NCI-H187 treated with DMSO at 0.1 percent for 48 hours (cell line): ENCODE data around the gene WDTC1.
A peak's percentile ranks its signal among the peaks of the same experiment; 100 is the strongest.
"Not testable (repeated sequence)": the region's sequence is repeated elsewhere in the genome, so short reads cannot be mapped to it uniquely, and the experiment has no call there.

Experiments used
- DNase-seq: peaks from one replicate; lab custom pipeline; 2025; lab: John Stamatoyannopoulos, UW

Gene WDTC1

GRCh38 chr1:27246194-27246593 is 11.8 kb downstream of the WDTC1 start:
- no peak for DNase-seq

GRCh38 chr1:27253596-27253995 is 19.2 kb downstream of the WDTC1 start:
- no peak for DNase-seq

DNA sequence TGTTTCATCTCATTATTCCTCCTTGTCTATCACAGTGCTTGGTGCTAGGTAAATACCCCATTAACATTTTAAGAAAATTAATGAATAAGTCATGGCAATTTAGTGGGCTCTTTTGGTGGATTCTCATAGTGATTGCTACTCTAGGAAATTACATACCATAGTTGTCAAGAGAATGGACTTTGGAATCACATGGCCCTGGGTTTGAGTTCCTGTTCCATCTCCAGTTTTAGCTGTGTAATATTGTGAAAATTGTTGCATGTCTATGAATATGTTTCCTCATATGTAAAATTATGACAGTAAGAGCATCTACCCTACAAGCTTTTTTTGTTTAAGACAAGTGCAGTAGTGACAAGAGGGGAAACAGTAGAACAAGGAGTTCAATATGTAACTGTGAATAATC is 20.7 kb downstream of the WDTC1 start:
- DNase-seq, result no peak

GRCh38 chr1:27257155-27257554 is 22.7 kb downstream of the WDTC1 start:
- no peak for DNase-seq

DNA sequence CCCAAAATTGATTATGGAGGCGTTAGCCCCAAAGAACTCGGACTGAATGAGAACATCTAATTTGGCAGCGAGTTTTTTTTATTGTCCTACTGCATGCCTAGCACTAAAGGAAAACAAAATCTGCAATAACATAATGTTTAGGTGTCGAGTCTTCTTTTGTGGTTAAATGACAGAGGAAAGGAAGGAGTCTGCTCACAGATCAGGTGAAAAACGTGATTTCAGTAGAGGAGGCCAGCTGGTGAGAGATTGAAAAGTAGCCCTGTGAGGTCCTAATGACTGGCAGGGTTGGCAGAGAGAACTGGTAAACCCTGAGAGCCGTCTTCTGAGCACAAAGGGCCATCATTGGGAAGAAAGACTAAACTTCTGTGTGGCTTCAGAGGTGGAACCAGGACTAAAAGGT is 24.2 kb downstream of the WDTC1 start:
- no peak for DNase-seq

GRCh38 chr1:27267153-27267552 is 32.7 kb downstream of the WDTC1 start:
- no peak for DNase-seq

- no peak for DNase-seq
Measured at GRCh38 chr1:27269276-27269675, 34.8 kb downstream of the WDTC1 start.

GRCh38 chr1:27274204-27274603 is 39.8 kb downstream of the WDTC1 start:
- no peak for DNase-seq

GRCh38 chr1:27275696-27276095 is 41.3 kb downstream of the WDTC1 start:
- DNase-seq, result no peak

GRCh38 chr1:27284425-27285273 is 50.2 kb downstream of the WDTC1 start:
- no peak for DNase-seq

DNA sequence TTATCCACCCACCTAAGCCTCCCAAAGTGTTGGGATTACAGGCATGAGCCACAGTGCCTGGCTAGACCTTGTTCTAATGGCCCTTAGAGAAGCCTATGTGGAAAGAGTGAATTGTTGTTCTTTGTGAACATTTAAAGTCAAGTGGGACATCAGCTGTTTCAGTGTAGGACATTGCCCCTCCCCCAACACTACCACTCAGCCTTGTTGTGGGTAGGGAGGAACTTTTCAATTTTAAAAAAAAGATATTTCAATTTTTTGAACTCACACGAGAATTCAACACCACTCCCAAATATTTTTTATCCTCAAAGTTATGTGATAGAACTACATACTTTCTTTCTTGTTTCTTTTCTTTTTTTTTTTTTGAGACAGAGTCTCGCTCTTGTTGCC is 50.8 kb downstream of the WDTC1 start:
- DNase-seq, result no peak

DNA sequence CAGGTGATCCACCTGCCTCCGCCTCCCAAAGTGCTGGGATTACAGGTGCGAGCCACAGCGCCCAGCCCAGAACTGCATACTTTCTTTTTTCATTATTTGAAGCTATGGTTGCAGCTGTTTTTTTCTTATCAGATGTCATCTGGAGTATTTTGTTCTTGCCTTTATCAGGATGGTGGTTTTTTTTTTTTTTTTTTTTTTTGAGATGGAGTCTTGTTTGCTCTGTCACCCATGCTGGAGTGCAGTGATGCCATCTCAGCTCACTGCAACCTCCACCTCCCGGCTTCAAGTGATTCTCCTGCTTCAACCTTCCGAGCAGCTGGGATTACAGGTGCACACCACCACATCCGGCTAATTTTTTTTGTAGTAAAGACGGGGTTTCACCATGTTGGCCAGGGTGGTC is 51.4 kb downstream of the WDTC1 start:
- not testable (repeated sequence) for DNase-seq

GRCh38 chr1:27289125-27289524 is 54.7 kb downstream of the WDTC1 start:
- not testable (repeated sequence) for DNase-seq

DNA sequence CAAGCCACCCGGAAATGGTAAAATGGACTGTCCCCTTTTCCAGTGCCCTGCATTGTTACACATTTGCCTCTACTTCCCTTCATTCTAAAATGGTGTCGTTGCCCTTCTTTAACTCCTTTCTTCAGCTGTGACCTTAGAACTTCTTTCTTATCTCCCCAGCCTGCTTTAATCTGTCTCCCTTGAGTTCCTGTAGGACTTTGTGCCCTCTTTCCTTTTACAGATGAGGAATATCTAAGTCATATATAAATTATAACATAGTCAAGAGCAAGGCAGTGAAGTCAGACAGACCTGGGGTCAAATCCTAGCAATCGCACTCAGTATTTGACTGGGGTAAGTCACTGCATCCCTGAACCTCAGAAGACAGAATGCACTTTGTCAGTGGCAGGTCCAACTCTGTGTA is 56.1 kb downstream of the WDTC1 start:
- no peak for DNase-seq

GRCh38 chr1:27292106-27292505 is 57.7 kb downstream of the WDTC1 start:
- no peak for DNase-seq

DNA sequence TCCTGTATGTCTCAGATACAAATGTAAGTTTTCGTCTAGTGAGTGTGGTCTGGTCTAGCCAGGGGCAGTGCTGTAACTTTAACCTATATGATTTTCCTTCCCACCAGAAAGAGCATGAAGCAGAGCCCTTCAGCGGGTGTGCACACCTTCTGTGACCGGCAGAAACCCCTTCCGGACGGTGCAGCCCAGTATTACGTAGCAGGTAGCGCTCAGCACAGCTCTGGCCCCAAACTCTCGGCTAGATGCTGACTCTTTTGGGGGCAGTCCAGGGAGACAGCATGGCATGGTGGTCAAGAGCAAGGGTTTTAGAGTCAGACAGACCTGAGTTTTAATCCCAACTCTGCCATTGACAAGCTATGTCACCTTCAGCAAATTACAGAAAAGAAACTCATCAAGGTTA is 59.5 kb downstream of the WDTC1 start:
- no peak for DNase-seq

- DNase-seq, result no peak
Measured at GRCh38 chr1:27296773-27297291, 62.4 kb downstream of the WDTC1 start.

DNA sequence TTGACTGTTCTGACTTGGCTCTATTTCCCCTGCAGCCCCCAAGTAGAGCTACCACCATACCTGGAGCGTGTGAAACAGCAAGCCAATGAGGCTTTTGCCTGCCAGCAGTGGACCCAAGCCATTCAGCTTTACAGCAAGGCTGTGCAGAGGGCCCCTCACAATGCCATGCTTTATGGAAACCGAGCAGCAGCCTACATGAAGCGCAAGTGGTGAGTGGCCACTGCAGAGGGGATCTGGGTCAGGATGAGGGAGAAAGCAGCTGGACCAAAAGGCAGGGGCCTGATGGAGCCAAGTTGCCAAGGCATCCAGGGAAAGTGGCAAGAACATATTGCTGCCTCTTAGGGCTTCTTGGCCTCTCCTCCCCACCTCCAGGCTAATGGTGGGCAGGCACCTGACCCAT is 63.5 kb downstream of the WDTC1 start:
- no peak for DNase-seq

DNA sequence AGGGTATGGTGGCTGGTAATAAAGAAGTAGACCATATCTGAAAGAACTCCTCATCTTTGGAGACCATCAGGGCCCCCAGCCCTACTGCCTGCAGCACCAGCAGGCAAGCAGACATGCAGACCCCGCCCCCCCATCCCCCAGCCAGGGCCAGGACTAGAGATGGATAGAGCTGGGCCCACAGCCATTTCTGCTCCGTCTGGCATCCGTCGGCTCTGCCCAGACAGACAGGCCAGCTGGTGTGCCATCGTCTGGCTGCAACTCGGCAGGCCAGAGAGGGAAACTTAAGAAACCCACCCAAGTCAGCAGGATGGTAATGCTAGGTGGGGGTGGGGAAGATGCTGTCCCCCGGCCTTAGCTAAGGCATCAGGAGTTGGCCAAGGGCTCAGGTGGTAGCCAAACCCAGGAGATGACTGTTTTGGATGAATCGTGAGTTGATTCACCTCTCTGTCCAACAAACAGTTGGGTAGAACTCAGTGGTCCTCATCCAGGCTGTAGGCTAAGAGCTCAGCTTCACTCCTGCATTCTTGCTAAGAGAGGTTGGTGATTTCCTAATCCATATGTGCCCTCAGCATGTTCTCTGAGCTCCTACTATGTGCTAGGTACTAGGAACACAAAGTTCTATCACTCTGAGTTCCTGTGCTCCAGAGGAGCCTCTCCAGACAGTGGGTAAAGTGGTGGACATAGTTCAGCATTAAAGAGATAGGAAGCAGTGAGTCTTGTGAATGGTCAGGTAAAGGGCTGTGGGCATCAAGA is 64.4 kb downstream of the WDTC1 start:
- DNase-seq, result no peak

- DNase-seq, result no peak
Measured at GRCh38 chr1:27299385-27300271, 65.2 kb downstream of the WDTC1 start.

DNA sequence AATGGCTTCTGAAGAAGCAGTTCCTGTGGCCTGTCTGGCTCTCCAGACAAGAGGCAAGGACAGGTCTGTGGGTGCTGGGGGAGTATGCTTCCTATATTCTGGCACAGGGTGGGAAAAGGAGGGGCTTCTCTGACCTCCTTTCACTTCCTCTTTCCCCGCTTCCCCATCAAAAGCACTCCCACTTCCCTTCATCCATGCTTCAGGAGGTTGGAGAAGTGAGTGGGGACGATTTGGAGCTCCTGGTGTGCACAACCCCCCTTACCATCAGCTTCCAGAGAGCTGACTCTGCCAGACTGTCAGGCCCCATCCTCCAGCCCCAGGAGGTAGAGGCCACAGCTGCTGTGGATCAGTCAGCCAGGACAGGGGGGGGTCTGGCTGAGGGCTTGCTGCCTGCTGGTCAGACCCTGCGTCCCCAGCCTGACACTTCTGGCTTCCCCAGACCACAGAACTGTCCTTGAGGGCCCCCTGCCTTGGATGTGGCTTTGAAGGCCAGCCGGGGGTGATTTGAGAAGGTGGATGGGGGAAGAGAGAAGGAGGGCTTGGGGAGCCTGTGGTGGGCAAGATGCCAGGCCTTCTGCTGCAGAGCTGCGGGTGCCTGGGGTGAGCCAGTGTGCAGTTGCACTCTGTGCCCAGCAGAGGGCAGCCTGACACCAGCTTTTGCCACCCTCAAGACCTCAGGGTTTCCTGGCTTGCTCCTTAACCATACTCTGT is 66.1 kb downstream of the WDTC1 start:
- peak; percentile 55 for DNase-seq

GRCh38 chr1:27301052-27301422 is 66.6 kb downstream of the WDTC1 start:
- DNase-seq, result no peak
